LoVo (cell line): Measurements from ENCODE around the gene TBC1D8B.

Source experiments
- DNase-seq: peaks from one replicate; pipeline ENCODE4 v3.0.0-alpha.2; 2016; ENCODE audit warnings: low spot score

Gene TBC1D8B

DNA sequence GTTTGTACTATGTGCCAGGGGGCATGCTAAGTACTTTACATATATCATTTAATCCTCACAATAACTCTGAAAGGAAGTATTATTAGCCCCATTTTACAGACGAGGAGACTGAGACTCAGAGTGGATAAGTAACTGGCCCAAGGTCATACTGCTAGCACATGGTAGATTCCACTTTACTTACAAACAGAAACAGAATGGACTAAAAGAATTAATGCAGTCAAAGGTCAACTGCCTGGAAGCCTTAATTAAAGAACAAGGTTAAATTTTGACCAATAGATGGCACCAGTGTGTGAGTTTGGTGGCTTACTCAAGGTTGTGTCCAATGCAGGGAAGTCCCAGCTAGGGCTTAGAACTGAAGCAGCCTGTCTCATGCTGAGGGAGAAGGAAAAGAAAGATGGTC is 96.0 kb downstream of the TBC1D8B start:
- peak; percentile 57 for DNase-seq

DNA sequence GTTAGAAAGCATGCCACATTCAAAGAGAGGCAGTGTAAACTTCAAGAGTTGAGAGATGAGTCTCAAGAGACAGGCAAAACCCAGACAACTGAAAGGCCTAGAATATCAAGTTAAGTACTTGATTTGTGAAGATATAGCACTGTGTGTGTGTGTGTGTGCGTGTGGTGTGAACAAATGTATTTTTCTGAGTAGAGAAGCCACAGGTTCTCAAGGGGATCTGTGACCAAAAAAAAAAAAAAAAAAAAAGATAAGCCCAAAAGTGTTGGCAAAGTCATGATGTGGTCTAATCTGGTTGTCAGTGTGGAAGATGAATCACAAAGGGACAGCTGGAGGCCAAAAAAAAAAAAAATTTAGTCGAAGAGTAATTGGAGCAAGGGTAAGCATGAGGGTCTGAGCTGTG is 96.8 kb downstream of the TBC1D8B start:
- no peak for DNase-seq

DNA sequence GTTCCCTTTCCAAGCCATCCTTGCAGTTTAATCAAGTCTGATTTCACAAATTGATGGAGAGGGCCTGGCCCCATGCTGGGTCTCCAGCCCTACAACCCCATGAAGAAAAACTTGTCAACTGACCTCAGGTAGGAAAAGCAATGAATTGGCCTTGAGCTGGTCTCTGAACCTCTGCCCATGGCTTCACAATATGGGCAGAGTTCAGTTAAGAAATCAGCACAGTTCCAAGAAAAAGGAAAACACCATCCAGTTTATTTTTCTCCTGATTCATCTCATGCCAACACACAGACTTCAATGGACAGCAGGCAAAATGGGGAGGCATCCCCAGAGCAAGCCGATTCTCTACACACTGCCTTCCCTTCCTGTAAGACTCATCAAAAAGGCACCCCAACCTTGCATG is 97.4 kb downstream of the TBC1D8B start:
- no peak for DNase-seq

DNA sequence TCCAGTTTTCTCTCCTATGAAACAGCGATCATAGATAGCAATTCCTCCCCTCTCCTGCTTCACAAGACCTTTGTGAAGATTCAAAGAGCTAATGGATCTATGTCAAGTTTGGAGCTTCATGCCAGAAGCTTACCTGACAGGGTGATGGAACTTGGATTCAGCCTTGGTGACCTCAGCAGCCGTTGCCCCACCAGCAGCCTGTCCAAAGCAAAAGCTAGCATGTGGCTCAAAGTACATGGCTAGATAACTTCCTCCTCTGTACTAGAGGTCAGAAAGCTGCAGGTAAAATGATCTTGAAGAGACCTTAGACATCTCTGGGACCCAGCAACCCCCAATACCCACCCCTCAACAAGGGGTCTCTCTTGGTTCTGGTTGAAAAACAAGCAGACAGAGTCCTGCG is 98.9 kb downstream of the TBC1D8B start:
- no peak for DNase-seq

DNA sequence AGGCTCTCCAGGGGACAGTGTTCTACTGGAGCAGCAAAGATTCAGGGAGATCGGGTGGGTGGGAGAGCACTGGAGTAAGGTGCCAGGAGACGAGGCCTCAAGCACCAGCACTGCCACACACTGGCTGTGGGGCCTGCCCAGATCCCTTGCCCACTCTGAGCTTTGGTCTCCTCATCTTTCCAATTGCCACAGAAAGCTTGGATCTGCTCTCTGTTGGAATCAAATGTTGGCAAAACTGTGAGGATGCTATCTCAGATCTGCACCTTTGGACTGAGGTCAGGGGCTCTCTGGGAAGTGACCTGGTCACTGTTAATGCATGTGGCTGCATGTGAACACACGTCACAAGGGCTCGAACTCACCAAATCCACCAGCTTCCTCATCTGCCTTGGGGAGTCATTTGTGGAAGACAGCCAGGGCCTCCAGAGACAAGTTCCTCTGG is 99.3 kb downstream of the TBC1D8B start:
- DNase-seq: no peak

DNA sequence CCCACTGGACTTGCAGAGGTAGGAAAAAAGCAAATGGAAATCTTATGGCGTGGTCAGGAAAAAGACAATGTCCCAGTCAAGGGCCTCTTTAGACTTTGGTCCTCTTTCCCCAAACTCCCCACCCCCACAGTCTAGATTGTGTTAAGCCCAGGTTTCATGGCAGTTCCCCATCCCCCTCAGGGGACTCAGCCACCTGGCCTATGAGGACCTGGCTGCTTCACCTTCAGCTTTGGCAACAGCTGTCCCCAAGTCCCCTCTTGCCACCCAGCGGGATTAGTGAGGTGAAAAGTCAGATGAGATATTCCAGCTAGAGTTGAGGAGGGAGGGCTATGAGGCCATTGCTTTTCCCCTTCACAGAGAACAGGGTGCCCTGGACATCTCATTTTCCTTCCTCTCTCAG is 100.2 kb downstream of the TBC1D8B start:
- no peak for DNase-seq

DNA sequence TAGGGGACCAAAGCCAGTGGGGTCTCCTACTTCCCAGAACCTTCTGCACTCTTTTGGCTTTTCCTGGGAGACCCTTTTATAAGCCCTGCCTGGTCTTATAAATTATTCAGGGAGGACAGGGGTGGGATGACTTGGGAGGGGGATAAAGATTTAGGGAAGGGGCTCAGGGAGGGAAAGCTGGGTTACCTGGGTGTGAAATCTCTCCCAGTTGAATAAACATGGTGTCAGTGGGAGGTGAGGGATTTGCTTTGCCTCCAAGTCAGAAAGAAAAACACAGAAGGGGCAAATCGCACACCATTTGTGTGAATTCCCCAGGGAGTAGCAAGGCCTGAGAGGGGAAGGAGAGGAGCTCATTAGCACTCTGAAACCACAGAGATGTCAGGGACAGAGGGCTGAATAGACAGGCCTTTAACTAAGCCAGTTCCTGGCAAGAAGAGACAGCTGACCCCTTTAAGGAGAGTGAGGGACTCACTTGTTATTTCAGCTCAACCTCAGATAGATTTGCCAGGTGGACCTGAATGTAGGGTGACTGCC is 100.9 kb downstream of the TBC1D8B start, which contains the start of gene RIPPLY1:
TSS of gene RIPPLY1 (minus strand) at position 51 of the 534 bp plus-strand sequence. CDS start 54 bp downstream, outside the sequence.
- no peak for DNase-seq

DNA sequence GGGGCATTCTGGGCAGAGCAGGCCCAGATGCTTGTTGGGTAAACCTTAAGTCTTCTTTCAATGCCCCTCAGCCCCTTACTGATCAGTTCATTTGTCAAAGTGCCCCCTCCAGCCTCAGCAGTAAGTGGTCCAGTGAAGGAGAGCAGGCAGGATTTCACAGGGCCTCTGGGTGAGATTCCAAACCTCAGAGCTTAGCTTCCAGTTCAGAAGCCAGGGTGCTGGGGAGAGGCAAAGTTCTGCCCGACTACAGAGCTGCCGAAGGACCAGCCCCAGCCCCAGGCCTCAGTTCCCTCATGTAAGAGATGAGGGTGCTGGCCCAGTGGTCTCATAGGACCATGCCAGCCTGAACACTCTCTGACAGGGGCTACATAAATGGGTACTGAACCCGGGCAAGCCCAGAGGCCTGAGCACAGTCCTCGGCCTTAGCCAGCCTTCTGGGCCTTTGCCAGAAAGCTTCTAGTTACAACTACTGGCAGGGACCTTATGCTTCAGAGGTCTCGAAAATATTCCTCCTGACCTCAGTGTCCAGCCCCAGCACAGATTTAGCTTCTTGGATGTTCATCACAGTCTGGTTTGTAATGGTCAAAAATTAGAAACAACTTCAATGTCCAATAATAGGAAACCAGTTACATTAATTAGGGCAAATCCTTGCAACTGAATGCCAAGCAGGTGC is 101.5 kb downstream of the TBC1D8B start:
- DNase-seq: no peak

DNA sequence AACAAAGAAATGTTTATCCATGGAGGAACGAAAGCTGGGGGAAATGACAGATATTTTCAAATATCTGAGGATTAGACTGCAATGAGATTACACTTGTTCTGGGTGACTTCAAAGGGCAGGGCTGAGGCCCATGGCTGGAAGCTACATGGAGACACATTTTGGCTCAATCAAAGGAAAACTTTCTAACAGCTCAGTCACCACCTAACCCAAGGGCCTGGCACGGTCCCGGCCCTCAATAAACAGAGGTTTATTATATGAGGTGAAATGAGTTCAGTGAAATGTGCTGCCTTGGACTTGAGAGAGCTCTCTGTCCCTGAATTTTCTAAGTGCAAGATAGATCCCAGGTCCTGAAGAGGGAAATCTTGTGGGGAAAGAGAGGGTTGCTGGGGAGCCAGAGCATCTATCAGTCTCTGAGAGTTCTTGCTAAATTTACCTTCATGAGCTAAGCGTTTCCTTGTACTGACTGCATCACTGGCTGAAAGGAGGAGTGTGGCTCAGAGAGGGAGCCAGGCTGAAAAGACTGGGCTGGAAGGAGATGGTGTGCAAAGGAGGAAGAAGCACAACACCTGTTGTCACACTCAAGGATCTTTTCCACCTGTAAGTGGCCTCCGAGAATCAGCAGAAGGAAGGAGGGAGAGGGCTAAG is 102.7 kb downstream of the TBC1D8B start:
- peak; percentile 32 for DNase-seq

DNA sequence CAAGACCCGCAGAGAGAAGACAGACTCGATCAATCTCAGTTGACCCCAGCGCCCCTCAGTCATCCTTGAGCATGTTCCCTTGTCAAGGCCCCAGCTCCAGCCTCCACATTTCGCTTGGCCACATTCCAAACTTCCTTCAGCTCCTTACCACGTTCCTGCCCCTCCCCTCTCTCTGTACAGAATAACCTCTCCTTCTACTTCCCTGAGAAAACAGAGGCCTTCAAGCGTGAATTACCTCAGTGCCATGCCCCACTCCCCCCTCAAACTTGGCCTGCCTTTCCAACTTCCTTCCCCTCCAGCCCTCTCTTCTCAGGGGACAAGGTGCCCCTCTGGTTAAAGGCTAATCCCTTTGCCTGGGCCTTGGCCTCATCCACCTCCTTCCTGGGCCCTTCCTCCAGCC is 103.9 kb downstream of the TBC1D8B start:
- DNase-seq: peak; percentile 60

DNA sequence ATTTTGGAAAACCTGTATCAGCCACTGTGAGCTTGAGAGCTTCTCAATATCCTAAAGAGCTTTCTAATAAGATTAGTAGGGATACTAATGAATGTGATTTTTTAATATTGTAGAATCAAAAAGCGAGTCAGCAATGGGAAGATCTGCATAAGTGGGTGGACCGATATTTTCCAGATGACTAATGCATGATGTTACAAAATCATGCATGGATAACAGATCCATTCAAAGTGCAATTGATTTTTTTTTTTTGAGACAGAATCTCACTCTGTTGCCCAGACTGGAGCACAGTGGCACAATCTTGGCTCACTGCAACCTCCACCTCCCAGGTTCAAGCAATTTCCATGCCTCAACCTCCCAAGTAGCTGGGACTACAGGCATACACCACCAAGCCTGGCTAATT is 110.4 kb downstream of the TBC1D8B start:
- DNase-seq: no peak

DNA sequence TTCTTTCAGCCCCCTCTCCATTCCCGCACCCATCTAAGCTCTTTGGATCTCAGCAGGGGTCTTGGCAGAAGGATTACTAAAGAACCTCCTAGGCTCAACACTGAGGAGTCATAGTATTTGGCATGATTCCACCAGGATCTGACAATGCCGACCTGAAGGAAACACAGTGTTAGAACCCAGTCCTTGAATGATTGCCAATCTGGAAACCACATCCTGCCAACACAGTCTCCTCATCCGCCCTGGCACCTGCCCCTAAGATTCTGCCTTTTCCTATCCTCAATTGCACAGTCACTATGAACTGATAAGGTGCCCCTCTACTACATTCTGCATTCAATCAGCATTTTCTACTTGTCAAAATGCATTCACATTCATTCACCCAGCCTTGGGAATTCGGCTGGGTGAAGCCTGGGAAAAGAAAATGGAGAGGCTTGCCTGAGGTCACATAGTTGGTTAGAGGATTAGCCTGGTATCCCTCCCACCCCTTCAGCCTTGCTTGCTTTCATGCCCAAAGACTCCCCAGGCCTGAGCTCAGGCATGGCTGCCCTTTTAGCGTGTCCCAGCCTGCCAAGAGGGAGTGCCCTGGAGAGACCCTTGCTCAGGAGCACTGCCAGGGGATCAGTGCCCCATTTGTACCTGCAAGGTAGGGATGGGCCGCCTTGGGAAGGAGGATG is 115.5 kb downstream of the TBC1D8B start:
- DNase-seq: peak; percentile 89

DNA sequence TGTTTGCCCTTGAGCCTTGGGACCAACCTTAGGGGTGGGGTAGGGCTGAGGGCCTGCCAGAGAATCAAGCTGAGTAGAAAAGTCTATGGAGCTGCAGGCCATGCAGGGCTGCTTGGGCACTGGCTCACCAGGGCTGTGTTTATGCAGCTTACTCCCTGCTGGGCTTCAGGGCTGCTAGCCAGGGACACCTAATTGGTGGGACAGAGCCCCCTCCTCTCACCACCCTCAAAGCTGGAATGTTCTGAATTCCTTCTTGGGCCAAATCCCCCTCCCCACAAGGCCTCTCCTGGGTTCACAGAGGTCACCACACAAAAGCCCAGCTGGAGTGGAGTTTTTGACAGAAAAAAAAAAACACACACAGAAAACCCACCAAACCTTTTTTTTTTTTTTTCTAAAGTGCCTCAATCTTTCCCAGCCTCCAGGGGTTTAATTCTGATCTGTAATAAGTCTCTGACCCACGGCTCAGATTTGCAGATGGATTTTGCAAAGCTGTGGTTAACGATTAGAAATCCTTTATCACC is 117.5 kb downstream of the TBC1D8B start, which contains the start of gene CLDN2:
TSS of gene CLDN2 (plus strand) at position 471 of the 521 bp plus-strand sequence. CDS start 7,827 bp downstream, outside the sequence.
- no peak for DNase-seq

DNA sequence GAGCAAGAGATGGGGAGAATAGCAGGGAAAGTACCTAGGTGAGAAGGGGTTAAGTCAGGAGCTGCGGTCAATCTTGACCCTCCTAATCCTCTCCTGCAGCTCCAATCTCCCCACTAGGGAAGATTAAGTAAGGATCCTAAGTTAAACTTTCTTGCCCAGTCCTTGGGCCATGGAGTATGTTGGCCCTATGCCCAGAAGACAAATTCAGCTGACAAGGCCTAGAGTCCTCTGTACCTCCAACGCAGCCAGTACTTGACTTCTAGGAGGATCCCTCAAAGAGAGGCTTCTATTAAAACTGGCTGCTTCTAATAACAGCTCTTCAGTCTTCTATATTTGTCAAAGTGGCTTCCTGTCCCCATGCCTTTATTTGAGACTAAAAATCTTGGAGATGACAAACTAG is 119.2 kb downstream of the TBC1D8B start:
- no peak for DNase-seq
